Measurements from ENCODE around the gene CDKAL1.

- TF ChIP-seq FOXM1 (IDR thresholded peaks at IDR 0.05; ENCODE audit: borderline replicate concordance) (no peak), LEF1 (IDR thresholded peaks at IDR 0.05; ENCODE audit: borderline replicate concordance) (no peak), BHLHE40 (IDR thresholded peaks at IDR 0.05; ENCODE audit: borderline replicate concordance) (no peak), TARDBP (IDR thresholded peaks at IDR 0.05) (no peak), SP1 (IDR thresholded peaks at IDR 0.05) (no peak), PKNOX1 (IDR thresholded peaks at IDR 0.05) (no peak), CTBP1 (IDR thresholded peaks at IDR 0.05; ENCODE audit: borderline replicate concordance) (no peak), FOXA1 (IDR thresholded peaks at IDR 0.05) (no peak), ARNT (IDR thresholded peaks at IDR 0.05) (no peak), HDGF (IDR thresholded peaks at IDR 0.05; ENCODE audit: borderline replicate concordance) (no peak), ELF4 (IDR thresholded peaks at IDR 0.05) (no peak), SUZ12 (IDR thresholded peaks at IDR 0.05) (no peak), FOXK2 (IDR thresholded peaks at IDR 0.05) (no peak)
These were observed 598.2 kb downstream of the CDKAL1 start for GRCh38 chr6:21132446-21132845.
